ENCODE data around the gene EREG. TPM values are rescaled to one million over a fixed set of nuclear protein-coding genes. Genes with fewer than 3 reads are reported as not detected.
A peak's percentile ranks its signal among the peaks of the same experiment; 100 is the strongest.

EREG gene
- total RNA-seq, 2 experiments from 2014 or later, result not detected

GRCh38 chr4:74368596-74368995, 3.7 kb downstream of the EREG start:
- Mint-ChIP-seq H3K9me3 (no peaks in the 10 kb centered on the region), H3K27ac (no peak overlapping the region), H3K27me3 (peaks cover 20% of the 10 kb centered on the region), H3K4me3 (no peak overlapping the region), H3K4me1 (ENCODE audit: low read depth) (peaks cover 10% of the 10 kb centered on the region), H3K36me3 (ENCODE audit: low read depth) (no peaks in the 10 kb centered on the region)
- POLR2A ChIA-PET, result no interaction called here
- ATAC-seq, result no peak
- no peak for DNase-seq
- TF ChIP-seq, protein P1, sequence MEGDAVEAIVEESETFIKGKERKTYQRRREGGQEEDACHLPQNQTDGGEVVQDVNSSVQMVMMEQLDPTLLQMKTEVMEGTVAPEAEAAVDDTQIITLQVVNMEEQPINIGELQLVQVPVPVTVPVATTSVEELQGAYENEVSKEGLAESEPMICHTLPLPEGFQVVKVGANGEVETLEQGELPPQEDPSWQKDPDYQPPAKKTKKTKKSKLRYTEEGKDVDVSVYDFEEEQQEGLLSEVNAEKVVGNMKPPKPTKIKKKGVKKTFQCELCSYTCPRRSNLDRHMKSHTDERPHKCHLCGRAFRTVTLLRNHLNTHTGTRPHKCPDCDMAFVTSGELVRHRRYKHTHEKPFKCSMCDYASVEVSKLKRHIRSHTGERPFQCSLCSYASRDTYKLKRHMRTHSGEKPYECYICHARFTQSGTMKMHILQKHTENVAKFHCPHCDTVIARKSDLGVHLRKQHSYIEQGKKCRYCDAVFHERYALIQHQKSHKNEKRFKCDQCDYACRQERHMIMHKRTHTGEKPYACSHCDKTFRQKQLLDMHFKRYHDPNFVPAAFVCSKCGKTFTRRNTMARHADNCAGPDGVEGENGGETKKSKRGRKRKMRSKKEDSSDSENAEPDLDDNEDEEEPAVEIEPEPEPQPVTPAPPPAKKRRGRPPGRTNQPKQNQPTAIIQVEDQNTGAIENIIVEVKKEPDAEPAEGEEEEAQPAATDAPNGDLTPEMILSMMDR (IDR thresholded peaks at IDR 0.05), result no peak
- intact Hi-C loops (cut with micrococcal nuclease), result no loop called here
- CTCF ChIA-PET, result no interaction called here

- Mint-ChIP-seq H3K4me3 (no peak overlapping the region), H3K36me3 (ENCODE audit: low read depth) (no peaks in the 10 kb centered on the region), H3K9me3 (no peaks in the 10 kb centered on the region), H3K4me1 (ENCODE audit: low read depth) (peaks cover 7% of the 10 kb centered on the region), H3K27ac (no peak overlapping the region), H3K27me3 (peaks cover 9% of the 10 kb centered on the region)
- POLR2A ChIA-PET, result no interaction called here
- ATAC-seq (no peak), DNase-seq (no peak)
- CTCF ChIA-PET, result interaction anchor here (0.7 to 2.7 kb wide), 5 partner anchors 10 to 305 kb away, joined by 3 to 11 read pairs (median 4); no protein-coding TSS in a partner anchor
- intact Hi-C loops (cut with micrococcal nuclease), result loop anchor here (5.0 kb wide), 1 partner anchor 162 kb away; no protein-coding TSS in a partner anchor
- TF ChIP-seq, protein P1 (IDR thresholded peaks at IDR 0.05), result no peak
Measured at GRCh38 chr4:74369855-74370254, 4.9 kb downstream of the EREG start.

DNA sequence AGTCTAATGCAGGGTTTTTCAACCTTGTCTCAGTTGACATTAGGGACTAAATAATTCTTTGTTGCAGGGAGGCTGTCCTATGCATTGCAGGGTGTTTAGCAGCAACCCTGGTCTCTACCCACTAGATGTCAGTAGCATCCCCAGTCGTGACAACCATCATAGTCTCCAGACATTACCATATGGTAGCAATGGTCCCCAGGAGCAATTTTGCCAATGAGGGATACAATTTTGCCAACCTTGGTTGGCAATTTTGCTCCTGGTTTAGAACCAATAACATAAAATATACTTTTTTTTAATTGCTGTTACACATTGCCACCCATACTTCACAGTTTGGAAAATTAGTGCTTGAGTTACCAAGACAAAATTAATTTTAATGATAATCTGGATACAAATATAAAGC, 6.0 kb downstream of the EREG start:
- Mint-ChIP-seq H3K36me3 (ENCODE audit: low read depth) (no peaks in the 10 kb centered on the region), H3K27ac (no peak overlapping the region), H3K27me3 (peaks cover 2% of the 10 kb centered on the region), H3K9me3 (no peaks in the 10 kb centered on the region), H3K4me3 (no peak overlapping the region), H3K4me1 (ENCODE audit: low read depth) (peaks cover 2% of the 10 kb centered on the region)
- POLR2A ChIA-PET, result interaction anchor here (0.5 kb wide), 1 partner anchor 910 kb away, joined by 3 read pairs; no protein-coding TSS in a partner anchor
- DNase-seq, result peak; percentile 41
- intact Hi-C loops (cut with micrococcal nuclease), result loop anchor here (5.0 kb wide), 1 partner anchor 161 kb away; no protein-coding TSS in a partner anchor
- CTCF ChIA-PET, result interaction anchor here (0.6 to 2.7 kb wide), 14 partner anchors 9 to 304 kb away, joined by 3 to 11 read pairs (median 4); no protein-coding TSS in a partner anchor
- peak; percentile 89 for ATAC-seq
- TF ChIP-seq, protein P1 (IDR thresholded peaks at IDR 0.05), result peak; percentile 51

GRCh38 chr4:74374128-74374527, 9.2 kb downstream of the EREG start:
- no peak for ATAC-seq
- intact Hi-C loops (cut with micrococcal nuclease), result loop anchor here (5.0 kb wide), 1 partner anchor 158 kb away; no protein-coding TSS in a partner anchor
- Mint-ChIP-seq H3K4me3 (no peak overlapping the region), H3K36me3 (ENCODE audit: low read depth) (no peaks in the 10 kb centered on the region), H3K27me3 (peaks cover 2% of the 10 kb centered on the region), H3K4me1 (ENCODE audit: low read depth) (peaks cover 2% of the 10 kb centered on the region), H3K27ac (no peak overlapping the region), H3K9me3 (no peaks in the 10 kb centered on the region)
- POLR2A ChIA-PET, result no interaction called here
- CTCF ChIA-PET, result no interaction called here
- DNase-seq, result no peak
- TF ChIP-seq, protein P1 (IDR thresholded peaks at IDR 0.05), result no peak

DNA sequence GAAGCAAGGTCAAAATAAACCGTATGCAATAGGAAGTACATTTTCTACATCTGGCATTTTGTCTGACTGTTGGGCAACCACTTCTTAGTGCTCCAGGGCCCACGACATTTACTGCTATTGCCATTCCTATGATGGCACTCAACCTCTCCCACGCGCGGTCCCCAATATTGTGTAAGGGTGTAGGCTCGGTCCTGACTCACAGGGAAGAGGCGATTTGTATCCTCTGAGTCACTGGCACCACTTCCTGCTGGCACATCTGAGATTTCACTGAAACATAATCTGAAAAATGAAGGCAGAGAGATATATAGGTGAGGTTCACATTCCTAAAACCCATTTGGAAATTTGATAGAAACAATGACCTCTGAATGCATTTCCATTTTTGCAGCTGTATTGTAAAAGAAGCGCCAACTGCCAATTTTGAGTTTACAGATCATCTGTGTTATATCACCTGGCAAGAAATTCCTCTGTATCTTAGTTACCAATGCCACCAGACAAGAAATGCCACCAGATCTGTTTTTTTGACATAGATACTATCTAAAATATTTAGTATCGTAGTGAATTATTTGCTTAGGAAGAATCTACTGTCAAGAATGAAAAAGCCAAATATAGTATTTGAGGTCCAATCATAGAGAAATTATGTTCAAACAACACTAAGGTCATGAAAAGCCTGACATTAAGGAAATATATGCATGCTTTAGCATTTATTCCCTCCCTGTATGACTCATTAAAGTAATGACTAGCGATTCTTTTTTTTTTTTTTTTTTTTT, 9.8 kb downstream of the EREG start:
- TF ChIP-seq, protein P1 (IDR thresholded peaks at IDR 0.05), result no peak
- ChIA-PET POLR2A (no interaction called here), CTCF (no interaction called here)
- Mint-ChIP-seq H3K9me3 (no peaks in the 10 kb centered on the region), H3K27ac (no peak overlapping the region), H3K4me3 (no peak overlapping the region), H3K4me1 (ENCODE audit: low read depth) (peaks cover 2% of the 10 kb centered on the region), H3K36me3 (ENCODE audit: low read depth) (no peaks in the 10 kb centered on the region), H3K27me3 (peaks cover 2% of the 10 kb centered on the region)
- ATAC-seq, result no peak
- DNase-seq, result peak; percentile 29
- intact Hi-C loops (cut with micrococcal nuclease), result loop anchor here (5.0 kb wide), 2 partner anchors 158 to 298 kb away; no protein-coding TSS in a partner anchor

Measured in activated CD8-positive, alpha-beta T cell treated with anti-CD3 and anti-CD28 coated beads for 36 hours (primary cell).